ENCODE results near the gene KRT79. TPM values are rescaled to one million over a fixed set of nuclear protein-coding genes. Genes with fewer than 3 reads are reported as not detected.

The KRT79 gene
- total RNA-seq, 2 donors from 2014 or later = not detected

DNA sequence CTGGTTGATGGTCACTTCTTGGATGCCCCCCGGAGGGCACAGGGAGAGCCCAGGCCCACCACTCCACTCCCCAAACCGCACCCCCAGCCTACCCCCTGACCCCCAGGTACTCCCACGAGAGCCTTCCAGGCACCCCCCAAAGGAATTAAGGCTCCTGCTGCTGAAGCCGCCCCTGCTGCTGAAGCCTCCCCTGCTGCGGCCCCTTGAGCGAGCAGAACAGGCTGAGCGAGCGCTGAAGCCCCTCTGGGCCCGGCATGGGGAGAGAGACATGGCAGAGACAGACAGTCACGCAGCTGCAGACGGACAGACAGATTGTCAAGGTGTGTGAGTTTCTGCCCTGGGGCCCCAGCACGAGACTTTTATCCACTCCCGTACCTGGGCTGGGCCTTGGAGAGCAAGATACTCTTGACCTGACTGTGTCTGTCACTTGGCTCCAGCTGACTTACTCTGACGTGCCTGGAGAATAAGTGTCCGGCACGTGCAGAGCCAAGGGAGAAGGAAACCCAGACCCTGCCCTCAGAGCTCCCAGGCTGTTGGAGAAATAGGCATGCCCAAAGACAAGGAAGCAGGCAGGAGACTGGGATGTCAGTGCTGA, 14.6 kb upstream of the KRT79 start, which contains the start of gene KRT78:
Gene KRT78, minus strand, starts transcription at position 334 of the 595 bp plus-strand sequence. Its CDS starts 64 bp downstream, at position 270.
- Histone ChIP-seq H3K27me3 (ENCODE audit: control insufficient read depth, insufficient read depth, low read length, poor library complexity, severe bottlenecking) (peaks cover 4% of the 10 kb centered on the region), H3K4me3 (ENCODE audit: low read length) (no peak within 1 kb of the TSS), H3K9me3 (ENCODE audit: control insufficient read depth, low read length) (no peaks in the 10 kb centered on the region), H3K9ac (ENCODE audit: extremely low read depth, low read length, poor library complexity, severe bottlenecking) (no peak within 1 kb of the TSS), H3K36me3 (ENCODE audit: control insufficient read depth, insufficient read depth, low read length) (no peaks in the 10 kb centered on the region), H3K27ac (ENCODE audit: low read depth, low read length) (no peak within 1 kb of the TSS), H3K4me1 (ENCODE audit: control insufficient read depth, insufficient read depth, low read length) (no peaks in the 10 kb centered on the region)
- H3K27ac Mint-ChIP-seq = no peak within 1 kb of the TSS
- WGBS, 2 experiments (ENCODE audit: insufficient coverage in 1 of 2, insufficient read length in 1 of 2) = 92% methylated on average over 13 to 16 of the region's 16 CpGs
- no peak within 1 kb of the TSS for H3K4me3 Mint-ChIP-seq
- no peaks in the 10 kb centered on the region for H3K36me3 Mint-ChIP-seq (ENCODE audit: low read depth)
- H3K9me3 Mint-ChIP-seq = no peaks in the 10 kb centered on the region
- H3K4me1 Mint-ChIP-seq = no peaks in the 10 kb centered on the region
- TF ChIP-seq, protein P1, sequence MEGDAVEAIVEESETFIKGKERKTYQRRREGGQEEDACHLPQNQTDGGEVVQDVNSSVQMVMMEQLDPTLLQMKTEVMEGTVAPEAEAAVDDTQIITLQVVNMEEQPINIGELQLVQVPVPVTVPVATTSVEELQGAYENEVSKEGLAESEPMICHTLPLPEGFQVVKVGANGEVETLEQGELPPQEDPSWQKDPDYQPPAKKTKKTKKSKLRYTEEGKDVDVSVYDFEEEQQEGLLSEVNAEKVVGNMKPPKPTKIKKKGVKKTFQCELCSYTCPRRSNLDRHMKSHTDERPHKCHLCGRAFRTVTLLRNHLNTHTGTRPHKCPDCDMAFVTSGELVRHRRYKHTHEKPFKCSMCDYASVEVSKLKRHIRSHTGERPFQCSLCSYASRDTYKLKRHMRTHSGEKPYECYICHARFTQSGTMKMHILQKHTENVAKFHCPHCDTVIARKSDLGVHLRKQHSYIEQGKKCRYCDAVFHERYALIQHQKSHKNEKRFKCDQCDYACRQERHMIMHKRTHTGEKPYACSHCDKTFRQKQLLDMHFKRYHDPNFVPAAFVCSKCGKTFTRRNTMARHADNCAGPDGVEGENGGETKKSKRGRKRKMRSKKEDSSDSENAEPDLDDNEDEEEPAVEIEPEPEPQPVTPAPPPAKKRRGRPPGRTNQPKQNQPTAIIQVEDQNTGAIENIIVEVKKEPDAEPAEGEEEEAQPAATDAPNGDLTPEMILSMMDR (conservative IDR thresholded peaks at IDR 0.05) = no peak
- no peak for DNase-seq
- H3K27me3 Mint-ChIP-seq (ENCODE audit: insufficient read depth) = peaks cover 8% of the 10 kb centered on the region

DNA sequence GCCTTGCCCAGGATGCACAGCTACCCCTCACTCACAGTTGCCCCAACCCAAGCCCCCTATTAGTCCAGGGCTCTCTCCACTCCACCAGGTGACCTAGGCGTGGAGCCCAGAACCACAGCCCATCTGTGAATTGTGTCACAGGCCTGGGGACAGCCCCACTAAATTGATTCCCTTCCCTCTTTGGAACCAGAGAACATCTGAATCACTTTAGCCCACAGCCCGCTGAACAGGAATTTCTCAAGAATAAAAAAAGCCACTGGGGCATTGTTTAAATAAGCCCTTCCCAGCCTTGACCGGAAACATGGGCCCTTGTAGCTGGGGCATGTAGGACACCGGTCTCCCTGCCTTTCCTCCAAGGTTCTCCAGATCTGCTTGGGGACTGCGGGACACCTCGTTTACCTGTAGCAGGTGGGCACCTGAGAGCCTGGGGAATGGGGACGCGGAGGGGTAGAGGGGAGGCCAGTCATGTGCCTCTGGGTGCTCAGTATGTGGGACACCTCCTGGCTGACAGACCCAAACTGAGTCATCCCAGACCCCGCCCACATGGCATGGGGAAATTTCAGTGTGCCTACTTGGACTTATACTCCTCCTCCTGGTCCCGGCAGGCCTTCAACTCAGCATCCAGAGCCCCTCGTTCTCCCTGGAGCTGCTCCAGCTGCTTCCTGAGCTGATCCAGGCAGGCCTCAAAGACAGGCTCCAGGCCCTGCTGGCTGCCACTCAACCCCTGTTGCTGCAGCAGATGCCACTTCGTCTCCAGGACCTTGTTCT, 13.4 kb upstream of the KRT79 start:
- H3K4me3 Mint-ChIP-seq = no peak overlapping the region
- Histone ChIP-seq H3K27ac (ENCODE audit: low read depth, low read length) (no peak overlapping the region), H3K9ac (ENCODE audit: extremely low read depth, low read length, poor library complexity, severe bottlenecking) (no peak overlapping the region), H3K9me3 (ENCODE audit: control insufficient read depth, low read length) (no peaks in the 10 kb centered on the region), H3K4me3 (ENCODE audit: low read length) (no peak overlapping the region), H3K4me1 (ENCODE audit: control insufficient read depth, insufficient read depth, low read length) (no peaks in the 10 kb centered on the region), H3K36me3 (ENCODE audit: control insufficient read depth, insufficient read depth, low read length) (no peaks in the 10 kb centered on the region), H3K27me3 (ENCODE audit: control insufficient read depth, insufficient read depth, low read length, poor library complexity, severe bottlenecking) (peaks cover 4% of the 10 kb centered on the region)
- no peak overlapping the region for H3K27ac Mint-ChIP-seq
- TF ChIP-seq, protein P1 (conservative IDR thresholded peaks at IDR 0.05) = no peak
- peaks cover 6% of the 10 kb centered on the region for H3K27me3 Mint-ChIP-seq (ENCODE audit: insufficient read depth)
- H3K36me3 Mint-ChIP-seq (ENCODE audit: low read depth) = no peaks in the 10 kb centered on the region
- no peaks in the 10 kb centered on the region for H3K9me3 Mint-ChIP-seq
- DNase-seq = no peak
- WGBS, 2 experiments (ENCODE audit: insufficient coverage in 1 of 2, insufficient read length in 1 of 2) = 92 to 97% methylated on average over 11 to 12 of the region's 12 CpGs
- H3K4me1 Mint-ChIP-seq = no peaks in the 10 kb centered on the region

GRCh38 chr12:52846356-52846970, 12.4 kb upstream of the KRT79 start:
- H3K27ac ChIP-seq (ENCODE audit: low read depth, low read length) = no peak overlapping the region
- Mint-ChIP-seq H3K36me3 (ENCODE audit: low read depth) (no peaks in the 10 kb centered on the region), H3K27ac (no peak overlapping the region), H3K9me3 (no peaks in the 10 kb centered on the region), H3K27me3 (ENCODE audit: insufficient read depth) (peaks cover 8% of the 10 kb centered on the region), H3K4me1 (no peaks in the 10 kb centered on the region), H3K4me3 (no peak overlapping the region)
- H3K4me1 ChIP-seq (ENCODE audit: control insufficient read depth, insufficient read depth, low read length) = no peaks in the 10 kb centered on the region
- 82 to 90% methylated on average over 6 to 8 of the region's 8 CpGs for WGBS, 2 experiments (ENCODE audit: insufficient coverage in 1 of 2, insufficient read length in 1 of 2)
- peaks cover 4% of the 10 kb centered on the region for H3K27me3 ChIP-seq (ENCODE audit: control insufficient read depth, insufficient read depth, low read length, poor library complexity, severe bottlenecking)
- no peak overlapping the region for H3K4me3 ChIP-seq (ENCODE audit: low read length)
- TF ChIP-seq, protein P1 (conservative IDR thresholded peaks at IDR 0.05) = no peak
- H3K9me3 ChIP-seq (ENCODE audit: control insufficient read depth, low read length) = no peaks in the 10 kb centered on the region
- no peaks in the 10 kb centered on the region for H3K36me3 ChIP-seq (ENCODE audit: control insufficient read depth, insufficient read depth, low read length)
- no peak overlapping the region for H3K9ac ChIP-seq (ENCODE audit: extremely low read depth, low read length, poor library complexity, severe bottlenecking)
- DNase-seq = no peak

All from endodermal cell (in vitro differentiated cells).